Osteocyte (in vitro differentiated cells): Measurements from ENCODE around the gene DOCK11. TPM values are rescaled to one million over a fixed set of nuclear protein-coding genes. Genes with fewer than 3 reads are reported as not detected.

Experiments used
- DNase-seq: peaks from one replicate; pipeline ENCODE4 v3.0.0; 2021; ENCODE audit warnings: mixed read lengths; ENCODE audit not compliant: unreplicated experiment; ENCODE audit errors: extremely low spot score
- H3K27ac Mint-ChIP-seq: one replicate; pipeline ENCODE4 v1.8.0; 2021; ENCODE audit warnings: mild to moderate bottlenecking, mixed read lengths; ENCODE audit not compliant: unreplicated experiment
- H3K27me3 Mint-ChIP-seq: one replicate; pipeline ENCODE4 v1.8.0; 2021; ENCODE audit warnings: mixed read lengths; ENCODE audit not compliant: unreplicated experiment
- H3K36me3 Mint-ChIP-seq: one replicate; pipeline ENCODE4 v1.8.0; 2021; ENCODE audit warnings: mixed read lengths; ENCODE audit not compliant: unreplicated experiment
- H3K4me1 Mint-ChIP-seq: one replicate; pipeline ENCODE4 v1.8.0; 2021; ENCODE audit warnings: mixed read lengths; ENCODE audit not compliant: unreplicated experiment
- H3K4me3 Mint-ChIP-seq: one replicate; pipeline ENCODE4 v1.8.0; 2021; ENCODE audit warnings: mild to moderate bottlenecking, moderate library complexity, mixed read lengths; ENCODE audit not compliant: unreplicated experiment
- H3K9me3 Mint-ChIP-seq: one replicate; pipeline ENCODE4 v1.8.0; 2021; ENCODE audit warnings: mixed read lengths; ENCODE audit not compliant: unreplicated experiment
- total RNA-seq: library from RNA; stranded (reverse); gene quantifications from 2 replicates; pipeline ENCODE4 v1.2.1, GENCODE V29; 2021
- TF ChIP-seq, protein P1 (sequence below): fragments of 200-600 bp; sonication (generic); IDR thresholded peaks from 2 replicates; pipeline ENCODE4 v1.5.0; 2021; ENCODE audit warnings: antibody characterized with exemption, mild to moderate bottlenecking, moderate library complexity

The DOCK11 gene
- total RNA-seq, 1 donor from 2014 or later, result 24.8 TPM

GRCh38 chrX:118627084-118627758 is 131.6 kb downstream of the DOCK11 start:
- no peak for DNase-seq
- H3K27me3 Mint-ChIP-seq, result no peaks in the 10 kb centered on the region

GRCh38 chrX:118630848-118631247 is 135.2 kb downstream of the DOCK11 start:
- Mint-ChIP-seq H3K4me3 (no peak overlapping the region), H3K4me1 (no peaks in the 10 kb centered on the region), H3K27ac (no peak overlapping the region), H3K36me3 (peaks cover 13% of the 10 kb centered on the region), H3K27me3 (no peaks in the 10 kb centered on the region), H3K9me3 (no peaks in the 10 kb centered on the region)
- TF ChIP-seq, protein P1, sequence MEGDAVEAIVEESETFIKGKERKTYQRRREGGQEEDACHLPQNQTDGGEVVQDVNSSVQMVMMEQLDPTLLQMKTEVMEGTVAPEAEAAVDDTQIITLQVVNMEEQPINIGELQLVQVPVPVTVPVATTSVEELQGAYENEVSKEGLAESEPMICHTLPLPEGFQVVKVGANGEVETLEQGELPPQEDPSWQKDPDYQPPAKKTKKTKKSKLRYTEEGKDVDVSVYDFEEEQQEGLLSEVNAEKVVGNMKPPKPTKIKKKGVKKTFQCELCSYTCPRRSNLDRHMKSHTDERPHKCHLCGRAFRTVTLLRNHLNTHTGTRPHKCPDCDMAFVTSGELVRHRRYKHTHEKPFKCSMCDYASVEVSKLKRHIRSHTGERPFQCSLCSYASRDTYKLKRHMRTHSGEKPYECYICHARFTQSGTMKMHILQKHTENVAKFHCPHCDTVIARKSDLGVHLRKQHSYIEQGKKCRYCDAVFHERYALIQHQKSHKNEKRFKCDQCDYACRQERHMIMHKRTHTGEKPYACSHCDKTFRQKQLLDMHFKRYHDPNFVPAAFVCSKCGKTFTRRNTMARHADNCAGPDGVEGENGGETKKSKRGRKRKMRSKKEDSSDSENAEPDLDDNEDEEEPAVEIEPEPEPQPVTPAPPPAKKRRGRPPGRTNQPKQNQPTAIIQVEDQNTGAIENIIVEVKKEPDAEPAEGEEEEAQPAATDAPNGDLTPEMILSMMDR, result no peak
- no peak for DNase-seq

More at GRCh38 chrX:118627084-118627758, 131.6 kb downstream of the DOCK11 start:
- Mint-ChIP-seq H3K4me1 (peaks cover 2% of the 10 kb centered on the region), H3K4me3 (no peak overlapping the region), H3K27ac (no peak overlapping the region), H3K36me3 (peaks cover 6% of the 10 kb centered on the region), H3K9me3 (no peaks in the 10 kb centered on the region)
- TF ChIP-seq, protein P1, result peak; percentile 44

GRCh38 chrX:118631586-118631985 is 136.0 kb downstream of the DOCK11 start:
- no peaks in the 10 kb centered on the region for H3K4me1 Mint-ChIP-seq
- H3K4me3 Mint-ChIP-seq, result no peak overlapping the region
- H3K9me3 Mint-ChIP-seq, result no peaks in the 10 kb centered on the region
- DNase-seq, result no peak
- no peak overlapping the region for H3K27ac Mint-ChIP-seq
- H3K27me3 Mint-ChIP-seq, result no peaks in the 10 kb centered on the region
- TF ChIP-seq, protein P1, result no peak
- peaks cover 13% of the 10 kb centered on the region for H3K36me3 Mint-ChIP-seq

- Mint-ChIP-seq H3K27ac (no peak overlapping the region), H3K36me3 (peaks cover 13% of the 10 kb centered on the region), H3K9me3 (no peaks in the 10 kb centered on the region), H3K4me1 (no peaks in the 10 kb centered on the region), H3K4me3 (no peak overlapping the region), H3K27me3 (no peaks in the 10 kb centered on the region)
- no peak for DNase-seq
- TF ChIP-seq, protein P1, result no peak
Observed at GRCh38 chrX:118632862-118633261, 137.2 kb downstream of the DOCK11 start.

DNA sequence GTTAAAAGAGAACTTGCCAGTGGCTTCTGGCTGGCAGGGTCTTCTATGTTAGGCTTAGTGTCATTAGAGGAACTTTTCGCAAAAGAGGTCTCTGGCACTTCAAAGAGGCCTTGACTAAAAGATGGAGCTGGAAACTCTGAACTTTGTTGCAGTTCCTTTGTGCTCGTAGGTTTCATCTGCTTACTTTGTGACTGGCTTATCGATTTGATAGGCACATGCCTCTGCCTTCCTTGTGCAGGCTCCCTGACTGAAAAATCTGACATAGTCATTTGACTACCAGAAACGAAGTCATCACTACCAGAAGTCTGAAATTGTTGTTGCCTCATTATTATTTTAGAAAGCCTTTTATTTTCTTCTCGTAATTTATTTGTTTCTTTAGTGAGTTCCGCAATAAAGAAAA is 137.9 kb downstream of the DOCK11 start:
- Mint-ChIP-seq H3K36me3 (peaks cover 15% of the 10 kb centered on the region), H3K4me1 (no peaks in the 10 kb centered on the region), H3K9me3 (no peaks in the 10 kb centered on the region), H3K4me3 (no peak overlapping the region), H3K27me3 (no peaks in the 10 kb centered on the region), H3K27ac (no peak overlapping the region)
- TF ChIP-seq, protein P1, result no peak
- DNase-seq, result no peak
